AG04450 (cell line): Measurements from ENCODE around the gene TMEM248. TPM values are rescaled to one million over a fixed set of nuclear protein-coding genes. Genes with fewer than 3 reads are reported as not detected.
"Not testable (repeated sequence)": the region's sequence is repeated elsewhere in the genome, so short reads cannot be mapped to it uniquely, and the experiment has no call there.

ENCODE experiments used
- CTCF ChIA-PET: fragments of 300-600, 350-600 bp; formaldehyde crosslinking; extraction: SDS; loops from one replicate; lab custom pipeline; 2022; ENCODE audit warnings: antibody characterized with exemption, inconsistent platforms; lab: Charles Lee
- POLR2A ChIA-PET: fragments of 350-600 bp; formaldehyde crosslinking; extraction: SDS; loops from one replicate; lab custom pipeline; 2021; ENCODE audit warnings: antibody characterized with exemption, inconsistent platforms; lab: Yijun Ruan, JAX
- DNase-seq: peaks from one replicate; pipeline ENCODE4 v3.0.0-alpha.2; 2011; ENCODE audit warnings: low read depth, low spot score
- H3K27ac ChIP-seq: one replicate; pipeline ENCODE4 v1.5.1; 2012; ENCODE audit warnings: low read depth, low read length, control low read depth
- H3K27me3 ChIP-seq: one replicate; pipeline ENCODE4 v1.6.0; 2012; ENCODE audit warnings: low read length; ENCODE audit not compliant: control insufficient read depth, insufficient read depth
- H3K4me3 ChIP-seq: 2 replicates; pipeline ENCODE4 v1.5.1; 2011; ENCODE audit warnings: mild to moderate bottlenecking, low read depth, low read length, control low read depth
- H3K9me3 ChIP-seq: 2 replicates; pipeline ENCODE4 v1.5.1; 2012; ENCODE audit warnings: low read length; ENCODE audit not compliant: control insufficient read depth, insufficient read depth
- CTCF ChIP-seq: IDR thresholded peaks from 2 replicates; pipeline ENCODE4 v1.5.1; 2011; ENCODE audit warnings: low read depth, low read length, control low read depth, inconsistent platforms
- polyA plus RNA-seq: library from polyadenylated mRNA; depleted of rRNA; stranded (reverse); fragments of >200 nt; gene quantifications from 2 replicates; pipeline ENCODE4 v1.2.3, GENCODE V29; 2011

Gene TMEM248
- polyA plus RNA-seq, 1 experiment, result 145 TPM

- Histone ChIP-seq H3K27me3 (no peaks in the 10 kb centered on the region), H3K9me3 (no peaks in the 10 kb centered on the region; the same call in 1 of the 2 replicates), H3K27ac (no peak overlapping the region), H3K4me3 (no peak overlapping the region)
- TF ChIP-seq CTCF, result no peak
- ChIA-PET CTCF (no interaction called here), POLR2A (interaction anchor here (0.6 kb wide), 2 partner anchors 9 to 40 kb away, joined by 4 read pairs; no protein-coding TSS in a partner anchor)
- DNase-seq, result no peak
These were observed 37.7 kb downstream of the TMEM248 start for GRCh38 chr7:66958538-66959350.

- H3K27ac ChIP-seq, result no peak overlapping the region
- no peak for TF ChIP-seq CTCF
- no peak overlapping the region for H3K4me3 ChIP-seq
- ChIA-PET CTCF (no interaction called here), POLR2A (no interaction called here)
- no peaks in the 10 kb centered on the region for H3K27me3 ChIP-seq
- no peaks in the 10 kb centered on the region; the same call in 1 of the 2 replicates for H3K9me3 ChIP-seq
- DNase-seq, result no peak
These were observed 39.2 kb downstream of the TMEM248 start for GRCh38 chr7:66960192-66960591.

- POLR2A ChIA-PET, result interaction anchor here (0.5 kb wide), 1 partner anchor 38 kb away, joined by 4 read pairs; no protein-coding TSS in a partner anchor
- CTCF ChIA-PET, result no interaction called here
These were observed 40.1 kb downstream of the TMEM248 start for GRCh38 chr7:66961096-66961495.

GRCh38 chr7:66964411-66964810 is 43.4 kb downstream of the TMEM248 start:
- no peak for TF ChIP-seq CTCF
- Histone ChIP-seq H3K27ac (peak overlapping the region; percentile 21), H3K9me3 (no peaks in the 10 kb centered on the region; the same call in 1 of the 2 replicates), H3K27me3 (no peaks in the 10 kb centered on the region), H3K4me3 (no peak overlapping the region)
- POLR2A ChIA-PET, result interaction anchor here (0.9 kb wide), 1 partner anchor 10 kb away, joined by 12 read pairs; no protein-coding TSS in a partner anchor
- CTCF ChIA-PET, result no interaction called here
- peak; percentile 21 for DNase-seq

More at GRCh38 chr7:66961096-66961495, 40.1 kb downstream of the TMEM248 start:
- H3K27ac ChIP-seq, result no peak overlapping the region
- DNase-seq, result no peak
- no peak for TF ChIP-seq CTCF
- no peaks in the 10 kb centered on the region; the same call in 1 of the 2 replicates for H3K9me3 ChIP-seq
- H3K4me3 ChIP-seq, result no peak overlapping the region
- no peaks in the 10 kb centered on the region for H3K27me3 ChIP-seq

- no peak overlapping the region for H3K4me3 ChIP-seq
- H3K9me3 ChIP-seq, result no peaks in the 10 kb centered on the region; the same call in 1 of the 2 replicates
- ChIA-PET POLR2A (interaction anchor here (0.7 kb wide), 1 partner anchor 9 kb away, joined by 4 read pairs; no protein-coding TSS in a partner anchor), CTCF (no interaction called here)
- no peak for DNase-seq
- TF ChIP-seq CTCF, result no peak
- H3K27me3 ChIP-seq, result no peaks in the 10 kb centered on the region
- no peak overlapping the region for H3K27ac ChIP-seq
These were observed 46.0 kb downstream of the TMEM248 start for GRCh38 chr7:66967029-66967428.

- DNase-seq, H3K9me3 ChIP-seq, H3K27ac ChIP-seq, H3K27me3 ChIP-seq, H3K4me3 ChIP-seq, CTCF ChIA-PET: not testable (repeated sequence)
- POLR2A ChIA-PET, result interaction anchor here (0.7 kb wide), 1 partner anchor 43 kb away, joined by 3 read pairs; no protein-coding TSS in a partner anchor
These were observed 48.0 kb downstream of the TMEM248 start for GRCh38 chr7:66969001-66969400.
